NCI-H524 treated with DMSO at 0.1 percent for 48 hours (cell line): ENCODE data around the gene CLDN14.

Experiments
- DNase-seq: peaks from one replicate; lab custom pipeline; 2025; lab: John Stamatoyannopoulos, UW

The CLDN14 gene

GRCh38 chr21:36433059-36433709 is 46.7 kb downstream of the CLDN14 start:
- no peak for DNase-seq

GRCh38 chr21:36431252-36431651 is 48.7 kb downstream of the CLDN14 start:
- DNase-seq: no peak

- DNase-seq: no peak
Measured at GRCh38 chr21:36430841-36431240, 49.1 kb downstream of the CLDN14 start.

GRCh38 chr21:36429947-36430546 is 49.9 kb downstream of the CLDN14 start:
- DNase-seq: no peak

- no peak for DNase-seq
Measured at GRCh38 chr21:36428761-36429432, 51.0 kb downstream of the CLDN14 start.

- no peak for DNase-seq
Measured at GRCh38 chr21:36427502-36427901, 52.4 kb downstream of the CLDN14 start.

- DNase-seq: no peak
Measured at GRCh38 chr21:36425286-36425685, 54.6 kb downstream of the CLDN14 start.

- no peak for DNase-seq
Measured at GRCh38 chr21:36424592-36424991, 55.3 kb downstream of the CLDN14 start.

- no peak for DNase-seq
Measured at GRCh38 chr21:36423771-36424433, 56.0 kb downstream of the CLDN14 start.

- DNase-seq: no peak
Measured at GRCh38 chr21:36422279-36423098, 57.4 kb downstream of the CLDN14 start.

- DNase-seq: no peak
Measured at GRCh38 chr21:36420571-36421339, 59.2 kb downstream of the CLDN14 start.

- DNase-seq: peak; percentile 45
Measured at GRCh38 chr21:36419996-36420395, 59.9 kb downstream of the CLDN14 start.

GRCh38 chr21:36419241-36419640 is 60.7 kb downstream of the CLDN14 start:
- DNase-seq: no peak

- no peak for DNase-seq
Measured at GRCh38 chr21:36415375-36415774, 64.5 kb downstream of the CLDN14 start.

GRCh38 chr21:36412916-36413315 is 67.0 kb downstream of the CLDN14 start:
- DNase-seq: no peak

- DNase-seq: no peak
Measured at GRCh38 chr21:36411301-36411700, 68.6 kb downstream of the CLDN14 start.
